Measurements from ENCODE around the gene COL12A1. TPM values are rescaled to one million over a fixed set of nuclear protein-coding genes. Genes with fewer than 3 reads are reported as not detected.

COL12A1 gene
- polyA plus RNA-seq (0.63 and 1.0 TPM in 2 replicates), polyA minus RNA-seq (0.73 and 1.6 TPM in 2 replicates)

DNA sequence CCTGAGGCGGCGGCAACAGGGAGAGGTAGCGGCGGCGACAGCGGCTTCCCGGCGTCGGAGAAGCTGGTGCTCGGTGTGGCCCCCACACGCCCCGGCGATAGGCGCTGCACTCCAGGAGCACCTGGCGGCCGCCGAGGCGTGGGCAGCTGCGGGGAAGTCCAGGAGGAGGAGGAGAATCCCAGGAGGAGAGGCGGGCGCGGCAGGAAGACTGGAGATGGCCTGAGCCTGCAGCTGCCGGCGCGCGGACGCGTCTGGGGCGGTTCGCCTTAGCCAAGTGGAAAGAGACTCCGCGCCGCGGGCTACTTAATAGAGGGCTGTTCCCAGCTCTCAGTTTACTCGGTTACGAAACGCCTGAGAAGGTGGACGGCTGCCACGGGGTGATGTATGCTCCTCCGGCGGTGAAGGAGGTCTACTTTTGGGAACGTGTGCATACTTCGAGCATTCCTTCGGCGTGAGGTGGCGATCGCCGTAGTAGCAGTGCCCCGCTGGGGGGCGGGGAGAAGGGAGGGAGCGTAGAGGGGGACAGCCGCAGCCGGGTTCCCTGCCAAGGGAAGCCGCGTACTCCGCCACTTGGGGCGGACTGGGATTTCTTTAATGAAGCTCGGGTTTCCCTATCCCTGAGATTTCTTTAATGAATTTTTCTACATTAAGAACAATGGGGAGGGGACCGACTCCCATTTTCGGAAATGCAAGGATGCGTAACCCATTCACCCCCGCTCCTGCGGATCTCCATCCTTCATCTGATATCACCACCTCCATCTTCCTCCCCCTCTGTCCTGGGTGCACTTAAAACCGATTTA lies at the start of gene COL12A1:
TSS of gene COL12A1 (minus strand) at position 278 of the 800 bp plus-strand sequence. CDS start 3,261 bp downstream, outside the sequence.
- Histone ChIP-seq H3F3A (ENCODE audit: insufficient read depth, low read length, poor library complexity, severe bottlenecking) (no peaks in the 10 kb centered on the region), H3K79me2 (replicated peaks; ENCODE audit: insufficient read depth, low read length) (no peaks in the 10 kb centered on the region), H3K27ac (ENCODE audit: low read length) (no peak within 1 kb of the TSS), H3K4me3 (ENCODE audit: low read length) (peak within 1 kb of the TSS; percentile 69), H2AFZ (ENCODE audit: low read depth, low read length) (peak within 1 kb of the TSS; percentile 1), H3K9me2 (ENCODE audit: insufficient read depth, low read length) (no peaks in the 10 kb centered on the region), H3K9ac (ENCODE audit: low read length) (no peak within 1 kb of the TSS), H3K9me3 (ENCODE audit: low read length) (no peaks in the 10 kb centered on the region), H3K4me2 (ENCODE audit: low read length) (peak within 1 kb of the TSS; percentile 98), H4K20me1 (ENCODE audit: insufficient read depth) (no peaks in the 10 kb centered on the region), H3K36me3 (ENCODE audit: insufficient read depth, low read length) (no peaks in the 10 kb centered on the region), H3K27me3 (ENCODE audit: insufficient read depth, low read depth, low read length) (peaks cover 89% of the 10 kb centered on the region)
- TF ChIP-seq EZH2 (IDR thresholded peaks at IDR 0.05; ENCODE audit: borderline replicate concordance, insufficient read depth, low read length, poor library complexity, severe bottlenecking) (peak; percentile 91), SMC3 (conservative IDR thresholded peaks at IDR 0.05; ENCODE audit: poor library complexity) (no peak), RAD21 (conservative IDR thresholded peaks at IDR 0.05) (no peak), MXI1 (conservative IDR thresholded peaks at IDR 0.05; ENCODE audit: poor library complexity, severe bottlenecking) (no peak), EP300 (conservative IDR thresholded peaks at IDR 0.05; ENCODE audit: poor library complexity, severe bottlenecking) (no peak), POLR2AphosphoS5 (IDR thresholded peaks at IDR 0.05) (peak; percentile 27), TAF1 (IDR thresholded peaks at IDR 0.05; ENCODE audit: low read depth) (no peak)
- TF ChIP-seq, protein P1, sequence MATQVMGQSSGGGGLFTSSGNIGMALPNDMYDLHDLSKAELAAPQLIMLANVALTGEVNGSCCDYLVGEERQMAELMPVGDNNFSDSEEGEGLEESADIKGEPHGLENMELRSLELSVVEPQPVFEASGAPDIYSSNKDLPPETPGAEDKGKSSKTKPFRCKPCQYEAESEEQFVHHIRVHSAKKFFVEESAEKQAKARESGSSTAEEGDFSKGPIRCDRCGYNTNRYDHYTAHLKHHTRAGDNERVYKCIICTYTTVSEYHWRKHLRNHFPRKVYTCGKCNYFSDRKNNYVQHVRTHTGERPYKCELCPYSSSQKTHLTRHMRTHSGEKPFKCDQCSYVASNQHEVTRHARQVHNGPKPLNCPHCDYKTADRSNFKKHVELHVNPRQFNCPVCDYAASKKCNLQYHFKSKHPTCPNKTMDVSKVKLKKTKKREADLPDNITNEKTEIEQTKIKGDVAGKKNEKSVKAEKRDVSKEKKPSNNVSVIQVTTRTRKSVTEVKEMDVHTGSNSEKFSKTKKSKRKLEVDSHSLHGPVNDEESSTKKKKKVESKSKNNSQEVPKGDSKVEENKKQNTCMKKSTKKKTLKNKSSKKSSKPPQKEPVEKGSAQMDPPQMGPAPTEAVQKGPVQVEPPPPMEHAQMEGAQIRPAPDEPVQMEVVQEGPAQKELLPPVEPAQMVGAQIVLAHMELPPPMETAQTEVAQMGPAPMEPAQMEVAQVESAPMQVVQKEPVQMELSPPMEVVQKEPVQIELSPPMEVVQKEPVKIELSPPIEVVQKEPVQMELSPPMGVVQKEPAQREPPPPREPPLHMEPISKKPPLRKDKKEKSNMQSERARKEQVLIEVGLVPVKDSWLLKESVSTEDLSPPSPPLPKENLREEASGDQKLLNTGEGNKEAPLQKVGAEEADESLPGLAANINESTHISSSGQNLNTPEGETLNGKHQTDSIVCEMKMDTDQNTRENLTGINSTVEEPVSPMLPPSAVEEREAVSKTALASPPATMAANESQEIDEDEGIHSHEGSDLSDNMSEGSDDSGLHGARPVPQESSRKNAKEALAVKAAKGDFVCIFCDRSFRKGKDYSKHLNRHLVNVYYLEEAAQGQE (IDR thresholded peaks at IDR 0.05; ENCODE audit: borderline replicate concordance) = no peak
- TF ChIP-seq, protein P2, sequence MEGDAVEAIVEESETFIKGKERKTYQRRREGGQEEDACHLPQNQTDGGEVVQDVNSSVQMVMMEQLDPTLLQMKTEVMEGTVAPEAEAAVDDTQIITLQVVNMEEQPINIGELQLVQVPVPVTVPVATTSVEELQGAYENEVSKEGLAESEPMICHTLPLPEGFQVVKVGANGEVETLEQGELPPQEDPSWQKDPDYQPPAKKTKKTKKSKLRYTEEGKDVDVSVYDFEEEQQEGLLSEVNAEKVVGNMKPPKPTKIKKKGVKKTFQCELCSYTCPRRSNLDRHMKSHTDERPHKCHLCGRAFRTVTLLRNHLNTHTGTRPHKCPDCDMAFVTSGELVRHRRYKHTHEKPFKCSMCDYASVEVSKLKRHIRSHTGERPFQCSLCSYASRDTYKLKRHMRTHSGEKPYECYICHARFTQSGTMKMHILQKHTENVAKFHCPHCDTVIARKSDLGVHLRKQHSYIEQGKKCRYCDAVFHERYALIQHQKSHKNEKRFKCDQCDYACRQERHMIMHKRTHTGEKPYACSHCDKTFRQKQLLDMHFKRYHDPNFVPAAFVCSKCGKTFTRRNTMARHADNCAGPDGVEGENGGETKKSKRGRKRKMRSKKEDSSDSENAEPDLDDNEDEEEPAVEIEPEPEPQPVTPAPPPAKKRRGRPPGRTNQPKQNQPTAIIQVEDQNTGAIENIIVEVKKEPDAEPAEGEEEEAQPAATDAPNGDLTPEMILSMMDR (IDR thresholded peaks at IDR 0.05; ENCODE audit: poor library complexity, severe bottlenecking) = no peak

DNA sequence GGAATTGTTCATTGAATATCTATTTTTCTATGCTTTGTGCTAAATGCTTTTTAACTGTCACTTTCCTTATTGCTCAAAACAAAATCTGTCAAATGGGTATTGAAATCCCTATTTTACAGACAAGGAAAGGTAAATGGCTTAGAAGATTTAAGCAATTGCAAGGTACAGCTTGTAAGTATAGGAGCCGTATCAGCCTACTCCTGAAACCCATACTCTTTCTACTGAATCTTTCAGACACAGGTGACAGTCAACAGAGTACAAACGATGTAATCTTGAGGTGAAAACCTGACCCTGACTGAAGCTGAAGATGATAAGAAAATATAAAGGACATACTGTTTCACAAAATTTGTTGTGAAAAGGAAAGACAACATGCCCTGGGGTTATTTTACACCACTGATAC lies 44.7 kb upstream of the COL12A1 start:
- Histone ChIP-seq H3K36me3 (ENCODE audit: insufficient read depth, low read length) (no peaks in the 10 kb centered on the region), H3K4me2 (ENCODE audit: low read length) (no peak overlapping the region), H4K20me1 (ENCODE audit: insufficient read depth) (no peaks in the 10 kb centered on the region), H3K9ac (ENCODE audit: low read length) (no peak overlapping the region), H3K27me3 (ENCODE audit: insufficient read depth, low read depth, low read length) (no peaks in the 10 kb centered on the region), H3F3A (ENCODE audit: insufficient read depth, low read length, poor library complexity, severe bottlenecking) (no peaks in the 10 kb centered on the region), H2AFZ (ENCODE audit: low read depth, low read length) (no peak overlapping the region), H3K27ac (ENCODE audit: low read length) (no peak overlapping the region), H3K79me2 (replicated peaks; ENCODE audit: insufficient read depth, low read length) (no peaks in the 10 kb centered on the region), H3K9me3 (ENCODE audit: low read length) (no peaks in the 10 kb centered on the region), H3K9me2 (ENCODE audit: insufficient read depth, low read length) (no peaks in the 10 kb centered on the region), H3K4me3 (ENCODE audit: low read length) (no peak overlapping the region)
- TF ChIP-seq RAD21 (conservative IDR thresholded peaks at IDR 0.05) (no peak), EP300 (conservative IDR thresholded peaks at IDR 0.05; ENCODE audit: poor library complexity, severe bottlenecking) (no peak), POLR2AphosphoS5 (IDR thresholded peaks at IDR 0.05) (no peak), TAF1 (IDR thresholded peaks at IDR 0.05; ENCODE audit: low read depth) (no peak), MXI1 (conservative IDR thresholded peaks at IDR 0.05; ENCODE audit: poor library complexity, severe bottlenecking) (no peak), EZH2 (IDR thresholded peaks at IDR 0.05; ENCODE audit: borderline replicate concordance, insufficient read depth, low read length, poor library complexity, severe bottlenecking) (no peak), SMC3 (conservative IDR thresholded peaks at IDR 0.05; ENCODE audit: poor library complexity) (no peak)
- TF ChIP-seq, protein P2 (IDR thresholded peaks at IDR 0.05; ENCODE audit: poor library complexity, severe bottlenecking) = no peak
- TF ChIP-seq, protein P1 (IDR thresholded peaks at IDR 0.05; ENCODE audit: borderline replicate concordance) = no peak
